Ishikawa (cell line): ENCODE results near the gene FAM89A.

Experiments used
- CEBPB ChIP-seq: IDR thresholded peaks from 2 replicates; pipeline ENCODE4 v1.6.1; 2012
- EGR1 ChIP-seq: IDR thresholded peaks from 2 replicates; pipeline ENCODE4 v1.6.1; 2012
- REST ChIP-seq: IDR thresholded peaks from 2 replicates; pipeline ENCODE4 v1.6.1; 2012; ENCODE audit warnings: low read depth, mild to moderate bottlenecking
- TAF1 ChIP-seq: IDR thresholded peaks from 2 replicates; pipeline ENCODE4 v1.6.1; 2012; ENCODE audit warnings: low read depth, mild to moderate bottlenecking
- ZBTB7A ChIP-seq: IDR thresholded peaks from 2 replicates; pipeline ENCODE4 v1.6.1; 2012; ENCODE audit warnings: low read depth

- TF ChIP-seq CEBPB (no peak), REST (no peak), ZBTB7A (no peak), TAF1 (no peak), EGR1 (no peak)
These were observed 39.4 kb downstream of the FAM89A start for GRCh38 chr1:231000639-231001038.
